HL-60 (cell line): ENCODE measurements around the gene AHCTF1.

Experiments
- DNase-seq, 2 experiments: peaks; one replicate each; pipeline ENCODE4 v3.0.0-alpha.2; 2010 to 2020; ENCODE audit warnings: low read depth in 1 of 2, low spot score in 1 of 2
- H3K27ac ChIP-seq: fragments of 250-450 bp; sonication (Bioruptor Pico); replicated peaks from 2 replicates; pipeline ENCODE4 v1.5.1; 2020; ENCODE audit warnings: mild to moderate bottlenecking, moderate library complexity
- H3K27me3 ChIP-seq: fragments of 250-450 bp; sonication (Bioruptor Pico); 2 replicates; pipeline ENCODE4 v1.5.1; 2021; ENCODE audit warnings: mild to moderate bottlenecking, moderate library complexity; ENCODE audit not compliant: insufficient read depth, poor library complexity, severe bottlenecking
- H3K4me3 ChIP-seq: replicated peaks from 2 replicates; pipeline ENCODE4 v1.5.1; 2011; ENCODE audit warnings: mild to moderate bottlenecking, control low read depth, low read length; ENCODE audit not compliant: insufficient read depth
- CTCF ChIP-seq: IDR thresholded peaks from one replicate; pipeline ENCODE4 v1.5.1; 2011; ENCODE audit warnings: low read length, control low read depth, inconsistent platforms; ENCODE audit not compliant: insufficient read depth
- GABPA ChIP-seq: IDR thresholded peaks from 2 replicates; pipeline ENCODE4 v1.6.1; 2012; ENCODE audit warnings: low read depth
- POLR2AphosphoS5 ChIP-seq: IDR thresholded peaks from 2 replicates; pipeline ENCODE4 v1.6.1; 2012; ENCODE audit warnings: low read depth
- REST ChIP-seq: IDR thresholded peaks from 2 replicates; pipeline ENCODE4 v1.6.1; 2012; ENCODE audit warnings: low read depth; ENCODE audit not compliant: insufficient replicate concordance
- SPI1 ChIP-seq: IDR thresholded peaks from 2 replicates; pipeline ENCODE4 v1.6.1; 2012; ENCODE audit warnings: low read depth, mild to moderate bottlenecking, borderline replicate concordance

Gene AHCTF1

GRCh38 chr1:246959944-246960693 is 28.4 kb upstream of the AHCTF1 start:
- Histone ChIP-seq H3K4me3 (no peak overlapping the region), H3K27me3 (no peaks in the 10 kb centered on the region), H3K27ac (peak overlapping the region; percentile 37)
- peak; percentile 24 to 36 for DNase-seq
- no peak for TF ChIP-seq CTCF
- TF ChIP-seq SPI1: peak; percentile 12; the same call in 1 of the 2 replicates
- no peak for TF ChIP-seq GABPA
- no peak for TF ChIP-seq POLR2AphosphoS5
- TF ChIP-seq REST: no peak

GRCh38 chr1:246954126-246954525 is 22.4 kb upstream of the AHCTF1 start:
- no peak for DNase-seq
- Histone ChIP-seq H3K4me3 (no peak overlapping the region), H3K27ac (no peak overlapping the region), H3K27me3 (no peaks in the 10 kb centered on the region)
- no peak for TF ChIP-seq POLR2AphosphoS5
- TF ChIP-seq SPI1: no peak
- no peak for TF ChIP-seq REST
- no peak for TF ChIP-seq GABPA
- TF ChIP-seq CTCF: no peak

- Histone ChIP-seq H3K27ac (no peak overlapping the region), H3K4me3 (no peak overlapping the region), H3K27me3 (no peaks in the 10 kb centered on the region)
- TF ChIP-seq SPI1 (no peak), CTCF (no peak), POLR2AphosphoS5 (no peak), GABPA (no peak), REST (no peak)
- no peak for DNase-seq
Measured at GRCh38 chr1:246951413-246951812, 19.7 kb upstream of the AHCTF1 start.
